H9 (cell line): ENCODE results near the gene C1orf198. TPM values are rescaled to one million over a fixed set of nuclear protein-coding genes. Genes with fewer than 3 reads are reported as not detected.

Source experiments
- DNase-seq: peaks from one replicate; pipeline ENCODE4 v3.0.0-alpha.2; 2017
- H2AFZ ChIP-seq: one replicate; pipeline ENCODE4 v1.6.1; 2013; ENCODE audit warnings: mild to moderate bottlenecking, low read length, control low read depth, moderate library complexity
- H2AK5ac ChIP-seq: 2 replicates; pipeline ENCODE4 v1.6.1; 2013; ENCODE audit warnings: low read length, control low read depth, mixed read lengths; ENCODE audit not compliant: insufficient read length
- H2BK120ac ChIP-seq: one replicate; pipeline ENCODE4 v1.6.1; 2013; ENCODE audit warnings: low read depth, mild to moderate bottlenecking, low read length, control low read depth, inconsistent platforms; ENCODE audit not compliant: poor library complexity, severe bottlenecking
- H2BK12ac ChIP-seq: 2 replicates; pipeline ENCODE4 v1.6.1; 2013; ENCODE audit warnings: low read length, control low read depth, mixed read lengths, low read depth; ENCODE audit not compliant: insufficient read length
- H2BK15ac ChIP-seq: 2 replicates; pipeline ENCODE4 v1.6.1; 2013; ENCODE audit warnings: low read depth, low read length, control low read depth
- H2BK20ac ChIP-seq: one replicate; pipeline ENCODE4 v1.6.1; 2013; ENCODE audit warnings: low read depth, mild to moderate bottlenecking, low read length, control low read depth, inconsistent platforms; ENCODE audit not compliant: poor library complexity, severe bottlenecking
- H2BK5ac ChIP-seq: 2 replicates; pipeline ENCODE4 v1.6.1; 2013; ENCODE audit warnings: low read length, control low read depth, mixed read lengths; ENCODE audit not compliant: insufficient read length
- H3K14ac ChIP-seq: 2 replicates; pipeline ENCODE4 v1.6.1; 2013; ENCODE audit warnings: low read length, control low read depth; ENCODE audit not compliant: insufficient read depth
- H3K18ac ChIP-seq: 2 replicates; pipeline ENCODE4 v1.6.1; 2013; ENCODE audit warnings: low read depth, mild to moderate bottlenecking, mixed read lengths, low read length, control low read depth; ENCODE audit not compliant: insufficient read length
- H3K23ac ChIP-seq: 2 replicates; pipeline ENCODE4 v1.6.1; 2013; ENCODE audit warnings: low read length, control low read depth, mixed read lengths, low read depth; ENCODE audit not compliant: insufficient read length
- H3K23me2 ChIP-seq: 2 replicates; pipeline ENCODE4 v1.6.1; 2013; ENCODE audit warnings: low read depth, mild to moderate bottlenecking, mixed read lengths, low read length, control low read depth; ENCODE audit not compliant: insufficient read length, poor library complexity, severe bottlenecking
- H3K27ac ChIP-seq: 2 replicates; pipeline ENCODE4 v1.5.1; 2013; ENCODE audit warnings: low read length, control low read depth, mixed read lengths, low read depth; ENCODE audit not compliant: insufficient read length
- H3K27me3 ChIP-seq: 2 replicates; pipeline ENCODE4 v1.6.1; 2013; ENCODE audit warnings: low read length, control low read depth, inconsistent platforms; ENCODE audit not compliant: insufficient read depth
- H3K4ac ChIP-seq: 2 replicates; pipeline ENCODE4 v1.6.1; 2013; ENCODE audit warnings: low read depth, mild to moderate bottlenecking, control low read depth, inconsistent platforms, low read length, moderate library complexity
- H3K4me1 ChIP-seq: 2 replicates; pipeline ENCODE4 v1.6.1; 2013; ENCODE audit warnings: low read length, control low read depth, inconsistent platforms; ENCODE audit not compliant: insufficient read depth
- H3K4me2 ChIP-seq: 2 replicates; pipeline ENCODE4 v1.6.1; 2013; ENCODE audit warnings: low read length, control low read depth, mixed read lengths; ENCODE audit not compliant: insufficient read length, insufficient read depth
- H3K56ac ChIP-seq: 2 replicates; pipeline ENCODE4 v1.6.1; 2013; ENCODE audit warnings: low read depth, mild to moderate bottlenecking, mixed read lengths, low read length, control low read depth; ENCODE audit not compliant: insufficient read length
- H3K79me1 ChIP-seq: 2 replicates; pipeline ENCODE4 v1.6.1; 2013; ENCODE audit warnings: low read depth, mild to moderate bottlenecking, moderate library complexity, low read length, control low read depth, inconsistent platforms; ENCODE audit not compliant: insufficient read depth, poor library complexity, severe bottlenecking
- H3K79me2 ChIP-seq: 2 replicates; pipeline ENCODE4 v1.6.1; 2013; ENCODE audit warnings: low read length, control low read depth, inconsistent platforms; ENCODE audit not compliant: insufficient read depth
- H3K9ac ChIP-seq: 2 replicates; pipeline ENCODE4 v1.6.1; 2013; ENCODE audit warnings: low read length, control low read depth, mixed read lengths; ENCODE audit not compliant: insufficient read length; ENCODE audit errors: extremely low read depth
- H3K9me3 ChIP-seq: one replicate; pipeline ENCODE4 v1.6.1; 2013; ENCODE audit warnings: low read depth, low read length, inconsistent platforms; ENCODE audit not compliant: control insufficient read depth
- H3T11ph ChIP-seq: one replicate; pipeline ENCODE4 v1.6.1; 2013; ENCODE audit warnings: mild to moderate bottlenecking, low read length, control low read depth, inconsistent platforms
- H4K20me1 ChIP-seq: one replicate; pipeline ENCODE4 v1.6.1; 2013; ENCODE audit not compliant: control insufficient read depth, insufficient read length, insufficient read depth
- H4K5ac ChIP-seq: 2 replicates; pipeline ENCODE4 v1.6.1; 2013; ENCODE audit warnings: low read depth, mild to moderate bottlenecking, mixed read lengths, low read length, control low read depth; ENCODE audit not compliant: insufficient read length
- H4K8ac ChIP-seq: replicated peaks from 2 replicates; pipeline ENCODE4 v1.6.1; 2013; ENCODE audit warnings: low read length, control low read depth, mixed read lengths, low read depth; ENCODE audit not compliant: insufficient read length
- H4K91ac ChIP-seq: 2 replicates; pipeline ENCODE4 v1.6.1; 2013; ENCODE audit warnings: low read depth, mild to moderate bottlenecking, moderate library complexity, mixed read lengths, low read length, control low read depth; ENCODE audit not compliant: insufficient read length
- H3K27ac Mint-ChIP-seq, 3 experiments: 2 replicates in 2 of 3; 3 replicates in 1 of 3; pipeline ENCODE4 v1.8.0; 2020 to 2021; ENCODE audit warnings: mixed read lengths in 3 of 3, mild to moderate bottlenecking in 1 of 3, moderate library complexity in 1 of 3
- H3K27me3 Mint-ChIP-seq: 2 replicates; pipeline ENCODE4 v1.8.0; 2021; ENCODE audit warnings: low read depth, mild to moderate bottlenecking, moderate library complexity, mixed read lengths
- H3K36me3 Mint-ChIP-seq, 3 experiments: 2 replicates in 2 of 3; 3 replicates in 1 of 3; pipeline ENCODE4 v1.8.0; 2020 to 2021; ENCODE audit warnings: low read depth in 3 of 3, mixed read lengths in 3 of 3; ENCODE audit not compliant: insufficient read depth in 1 of 3
- H3K4me1 Mint-ChIP-seq, 2 experiments: 2 replicates each; pipeline ENCODE4 v1.8.0; 2020; ENCODE audit warnings: mixed read lengths in 2 of 2
- H3K4me3 Mint-ChIP-seq, 2 experiments: 2 replicates in 1 of 2; 3 replicates in 1 of 2; pipeline ENCODE4 v1.8.0; 2020 to 2021; ENCODE audit warnings: mild to moderate bottlenecking in 2 of 2, mixed read lengths in 2 of 2, moderate library complexity in 1 of 2
- H3K9me3 Mint-ChIP-seq, 2 experiments: 2 replicates in 1 of 2; 3 replicates in 1 of 2; pipeline ENCODE4 v1.8.0; 2020; ENCODE audit warnings: mild to moderate bottlenecking in 2 of 2, mixed read lengths in 2 of 2, moderate library complexity in 1 of 2
- CTCF ChIP-seq: fragments of 200-600 bp; sonication (generic); conservative IDR thresholded peaks from 3 replicates; pipeline ENCODE4 v1.8.0; 2021; ENCODE audit warnings: antibody characterized with exemption, mild to moderate bottlenecking
- WGBS: extraction: QIAGEN DNeasy Blood & Tissue Kit; methylation state at CpG from one replicate; pipeline ENCODE4 v1.1.7; 2013; ENCODE audit warnings: missing lambda C conversion rate, low lambda C conversion rate, mixed read lengths; ENCODE audit not compliant: insufficient read length; ENCODE audit errors: extremely low coverage; 5-methylcytosine and 5-hydroxymethylcytosine counted together
- total RNA-seq: library from RNA; stranded (reverse); gene quantifications from 2 replicates; pipeline ENCODE4 v1.2.1, GENCODE V29; 2021

Gene C1orf198
- total RNA-seq, 1 experiment from 2014 or later = 28.9 TPM

GRCh38 chr1:230791986-230792564 is 76.2 kb downstream of the C1orf198 start:
- Histone ChIP-seq H3K79me2 (no peaks in the 10 kb centered on the region), H3T11ph (no peak overlapping the region), H2BK12ac (no peak overlapping the region), H2AFZ (no peak overlapping the region), H3K4ac (no peak overlapping the region), H2BK120ac (no peak overlapping the region), H2AK5ac (no peak overlapping the region), H3K23ac (no peak overlapping the region), H3K56ac (no peak overlapping the region), H2BK5ac (no peak overlapping the region), H3K27me3 (peaks cover 12% of the 10 kb centered on the region; the same call in 1 of the 2 replicates), H3K23me2 (no peaks in the 10 kb centered on the region), H4K91ac (no peak overlapping the region), H3K14ac (no peak overlapping the region), H3K4me1 (no peaks in the 10 kb centered on the region), H3K27ac (no peak overlapping the region), H3K18ac (no peak overlapping the region), H3K79me1 (no peaks in the 10 kb centered on the region), H4K20me1 (no peaks in the 10 kb centered on the region), H3K4me2 (no peak overlapping the region), H4K5ac (no peak overlapping the region), H2BK15ac (no peak overlapping the region), H3K9me3 (no peaks in the 10 kb centered on the region), H2BK20ac (no peak overlapping the region), H4K8ac (no peak overlapping the region), H3K9ac (no peak overlapping the region)
- Mint-ChIP-seq H3K27ac (no peak overlapping the region), H3K36me3 (no peaks in the 10 kb centered on the region), H3K9me3 (no peaks in the 10 kb centered on the region), H3K4me3 (no peak overlapping the region), H3K4me1 (peaks cover 2 to 5% of the 10 kb centered on the region in 2 experiments; a peak in 3 of 4 replicates), H3K27me3 (peaks cover 9% of the 10 kb centered on the region)
- WGBS = no CpG with 5 or more reads among the region's 5 CpGs
- no peak for DNase-seq
- TF ChIP-seq CTCF = no peak
